ENCODE measurements around the gene AMPD1.

The AMPD1 gene

GRCh38 chr1:114703242-114703641 lies 7.9 kb upstream of the AMPD1 start:
- POLR2A ChIA-PET (ENCODE audit: low non-redundant PET), result no interaction called here
- CTCF ChIA-PET, result interaction anchor here (0.6 to 1.0 kb wide), 2 partner anchors 11 to 436 kb away, joined by 3 to 5 read pairs; no protein-coding TSS in a partner anchor
- no peak overlapping the region for H3K27ac ChIP-seq
- DNase-seq (ENCODE audit: low spot score), result no peak
- no peak for TF ChIP-seq CTCF (conservative IDR thresholded peaks at IDR 0.05; ENCODE audit: low read depth)

- POLR2A ChIA-PET (ENCODE audit: low non-redundant PET), result no interaction called here
- no peak overlapping the region for H3K27ac ChIP-seq
- TF ChIP-seq CTCF (conservative IDR thresholded peaks at IDR 0.05; ENCODE audit: low read depth), result no peak
- no peak for DNase-seq (ENCODE audit: low spot score)
- CTCF ChIA-PET, result interaction anchor here (0.6 kb wide), 1 partner anchor 18 kb away, joined by 3 read pairs; no protein-coding TSS in a partner anchor
Observed at GRCh38 chr1:114702737-114703136, 7.4 kb upstream of the AMPD1 start.

- CTCF ChIA-PET, result no interaction called here
Observed at GRCh38 chr1:114701931-114702330, 6.6 kb upstream of the AMPD1 start.

GRCh38 chr1:114700036-114700600 lies 4.8 kb upstream of the AMPD1 start:
- CTCF ChIA-PET, result interaction anchor here (0.5 kb wide), 1 partner anchor 367 kb away, joined by 4 read pairs; no protein-coding TSS in a partner anchor
- TF ChIP-seq CTCF (conservative IDR thresholded peaks at IDR 0.05; ENCODE audit: low read depth), result no peak

More at GRCh38 chr1:114701931-114702330, 6.6 kb upstream of the AMPD1 start:
- TF ChIP-seq CTCF (conservative IDR thresholded peaks at IDR 0.05; ENCODE audit: low read depth), result no peak
- no peak for DNase-seq (ENCODE audit: low spot score)
- H3K27ac ChIP-seq, result no peak overlapping the region
- POLR2A ChIA-PET (ENCODE audit: low non-redundant PET), result no interaction called here

GRCh38 chr1:114696810-114697209 lies 1.5 kb upstream of the AMPD1 start:
- ChIA-PET CTCF (no interaction called here), POLR2A (ENCODE audit: low non-redundant PET) (no interaction called here)
- DNase-seq (ENCODE audit: low spot score), result no peak
- no peak for TF ChIP-seq CTCF (conservative IDR thresholded peaks at IDR 0.05; ENCODE audit: low read depth)
- H3K27ac ChIP-seq, result no peak overlapping the region

More at GRCh38 chr1:114700036-114700600, 4.8 kb upstream of the AMPD1 start:
- no peak for DNase-seq (ENCODE audit: low spot score)
- H3K27ac ChIP-seq, result no peak overlapping the region
- POLR2A ChIA-PET (ENCODE audit: low non-redundant PET), result no interaction called here

GRCh38 chr1:114694540-114695310 lies 621 bp downstream of the AMPD1 start:
- ChIA-PET POLR2A (ENCODE audit: low non-redundant PET) (interaction anchor here (0.9 kb wide), 1 partner anchor 9 kb away, joined by 4 read pairs; no protein-coding TSS in a partner anchor), CTCF (no interaction called here)
- TF ChIP-seq CTCF (conservative IDR thresholded peaks at IDR 0.05; ENCODE audit: low read depth), result no peak
- no peak overlapping the region for H3K27ac ChIP-seq
- DNase-seq (ENCODE audit: low spot score), result no peak
